ENCODE measurements around the gene AFDN.

DNA sequence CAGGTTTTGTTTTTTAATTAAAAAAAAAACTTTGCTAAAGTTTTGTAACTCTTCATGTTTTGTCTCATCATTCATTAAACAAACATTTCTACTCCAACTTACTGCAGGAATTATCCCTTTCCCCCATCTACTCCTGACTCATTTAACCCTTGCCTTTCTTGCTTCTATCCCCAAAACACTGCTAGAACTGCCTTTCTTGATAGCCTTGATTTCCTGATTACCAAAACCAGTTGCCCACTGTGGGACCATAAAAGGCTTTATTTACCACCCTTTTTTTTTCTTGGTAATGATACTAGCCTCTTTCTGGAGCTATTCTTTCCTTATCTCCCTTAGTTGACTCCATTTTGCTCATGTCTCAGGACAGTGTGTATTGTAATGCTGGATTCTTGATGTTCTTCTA, 15.3 kb downstream of the AFDN start:
- TF ChIP-seq CTCF (IDR thresholded peaks at IDR 0.05) (no peak), EP300 (IDR thresholded peaks at IDR 0.05) (no peak)
